ENCODE results near the gene IRAK3.
"Not testable (repeated sequence)": the region's sequence is repeated elsewhere in the genome, so short reads cannot be mapped to it uniquely, and the experiment has no call there.

IRAK3 gene

GRCh38 chr12:66235626-66236281 is 46.7 kb downstream of the IRAK3 start:
- H3K4me3 ChIP-seq (ENCODE audit: low read length): peak overlapping the region; percentile 36
- peak; percentile 9 for TF ChIP-seq CTCF (IDR thresholded peaks at IDR 0.05; ENCODE audit: insufficient read depth, low read depth, low read length, missing control alignments)
- peak; percentile 14 for DNase-seq (ENCODE audit: low read depth)

DNA sequence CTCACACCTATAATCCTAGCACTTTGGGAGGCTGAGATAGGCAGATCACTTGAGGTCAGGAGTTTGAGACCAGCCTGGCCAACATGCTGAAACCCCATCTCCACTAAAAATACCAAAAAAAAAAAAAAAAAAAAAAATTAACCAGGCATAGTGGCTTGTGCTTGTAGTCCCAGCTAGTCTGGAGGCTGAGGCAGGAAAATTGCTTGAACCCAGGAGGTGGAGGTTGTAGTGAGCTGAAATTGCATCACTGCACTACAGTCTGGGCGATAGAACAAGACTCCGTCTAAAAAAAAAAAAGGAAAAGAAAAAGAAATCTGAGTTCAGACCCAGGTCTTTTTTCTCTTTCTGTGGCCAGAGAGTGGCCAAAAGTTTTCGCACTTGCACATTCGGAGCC is 47.3 kb downstream of the IRAK3 start:
- not testable (repeated sequence) for H3K4me3 ChIP-seq (ENCODE audit: low read length); DNase-seq (ENCODE audit: low read depth)

- no peak overlapping the region for H3K4me3 ChIP-seq (ENCODE audit: low read length)
- no peak for TF ChIP-seq CTCF (IDR thresholded peaks at IDR 0.05; ENCODE audit: insufficient read depth, low read depth, low read length, missing control alignments)
- DNase-seq (ENCODE audit: low read depth): peak; percentile 6
Observed at GRCh38 chr12:66236969-66237368, 48.0 kb downstream of the IRAK3 start.

GRCh38 chr12:66237505-66238175 is 48.6 kb downstream of the IRAK3 start:
- no peak overlapping the region for H3K4me3 ChIP-seq (ENCODE audit: low read length)

GRCh38 chr12:66239295-66239694 is 50.3 kb downstream of the IRAK3 start:
- no peak for DNase-seq (ENCODE audit: low read depth)
- no peak overlapping the region for H3K4me3 ChIP-seq (ENCODE audit: low read length)
- no peak for TF ChIP-seq CTCF (IDR thresholded peaks at IDR 0.05; ENCODE audit: insufficient read depth, low read depth, low read length, missing control alignments)

More at GRCh38 chr12:66237505-66238175, 48.6 kb downstream of the IRAK3 start:
- DNase-seq (ENCODE audit: low read depth): no peak
- no peak for TF ChIP-seq CTCF (IDR thresholded peaks at IDR 0.05; ENCODE audit: insufficient read depth, low read depth, low read length, missing control alignments)

DNA sequence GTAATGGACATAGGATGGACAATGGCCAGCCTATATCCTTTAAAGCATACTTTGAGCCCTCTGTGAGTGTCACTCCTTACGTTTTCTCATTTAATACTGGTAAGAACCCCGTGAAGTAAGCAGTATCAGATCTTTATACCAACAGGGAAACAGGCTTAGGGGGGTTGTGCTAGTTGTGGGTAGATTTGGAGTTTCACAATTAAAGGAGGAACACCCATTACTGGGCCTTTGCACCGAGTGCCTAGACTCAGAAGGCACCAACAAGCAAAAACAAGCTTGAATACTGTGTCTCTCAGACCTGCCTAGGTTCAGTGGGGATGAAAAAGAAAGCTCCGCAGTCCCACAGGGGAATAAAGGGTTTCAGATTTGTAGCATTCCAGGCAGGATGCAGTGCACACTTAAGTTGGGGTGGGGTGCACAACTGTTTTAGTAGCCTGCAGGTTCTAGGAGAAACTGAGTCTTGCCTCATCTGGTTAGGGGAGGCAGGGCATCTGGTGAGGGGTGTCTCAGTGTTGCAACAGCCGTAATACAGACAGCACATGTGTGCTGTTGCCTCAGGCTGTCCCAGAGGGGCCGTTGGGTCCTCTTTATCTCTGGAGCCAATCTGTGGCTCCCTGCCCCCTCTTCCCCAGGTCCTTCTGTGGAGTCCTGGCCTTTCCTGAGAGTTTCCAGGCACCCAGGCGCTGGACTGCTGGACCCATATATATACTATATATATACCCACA is 51.2 kb downstream of the IRAK3 start:
- TF ChIP-seq CTCF (IDR thresholded peaks at IDR 0.05; ENCODE audit: insufficient read depth, low read depth, low read length, missing control alignments): no peak
- H3K4me3 ChIP-seq (ENCODE audit: low read length): no peak overlapping the region

More for the DNA sequence above, 51.2 kb downstream of the IRAK3 start:
- no peak for DNase-seq (ENCODE audit: low read depth)
